PC-3 (cell line): ENCODE results near the gene ST8SIA5.

ENCODE experiments used
- EZH2 ChIP-seq: fragments of 300-600 bp; sonication (generic); IDR thresholded peaks from one replicate; pipeline ENCODE4 v1.6.1; 2017; ENCODE audit warnings: antibody characterized with exemption, mild to moderate bottlenecking, low read length; ENCODE audit not compliant: unreplicated experiment
- EZH2phosphoT487 ChIP-seq: fragments of 300-600 bp; sonication (generic); IDR thresholded peaks from 2 replicates; pipeline ENCODE4 v1.6.1; 2018; ENCODE audit warnings: mild to moderate bottlenecking, antibody characterized with exemption, low read length, borderline replicate concordance
- TF ChIP-seq, protein P1 (sequence below): fragments of 300-600 bp; sonication (generic); conservative IDR thresholded peaks from 2 replicates; pipeline ENCODE4 v1.5.1; 2017; ENCODE audit warnings: antibody characterized with exemption, low read depth, mild to moderate bottlenecking, low read length

DNA sequence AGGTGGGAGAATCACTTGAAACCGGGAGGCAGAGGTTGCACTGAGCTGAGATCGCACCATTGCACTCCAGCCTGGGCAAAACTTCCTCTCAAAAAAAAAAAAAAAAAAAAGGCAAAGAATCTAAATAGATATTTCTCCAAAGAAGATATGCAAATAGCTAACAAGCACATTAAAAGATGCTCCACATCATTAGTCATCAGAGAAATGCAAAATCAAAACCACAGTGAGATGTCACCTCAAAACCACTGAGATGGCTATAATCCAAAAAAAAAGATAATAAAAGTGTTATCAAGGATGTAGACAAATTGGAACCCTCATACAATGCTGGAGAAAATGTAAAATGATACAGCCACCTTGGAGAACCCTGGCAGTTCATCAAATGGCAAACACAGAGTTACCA lies 8.4 kb downstream of the ST8SIA5 start:
- no peak for TF ChIP-seq EZH2phosphoT487
- no peak for TF ChIP-seq EZH2
- TF ChIP-seq, protein P1, sequence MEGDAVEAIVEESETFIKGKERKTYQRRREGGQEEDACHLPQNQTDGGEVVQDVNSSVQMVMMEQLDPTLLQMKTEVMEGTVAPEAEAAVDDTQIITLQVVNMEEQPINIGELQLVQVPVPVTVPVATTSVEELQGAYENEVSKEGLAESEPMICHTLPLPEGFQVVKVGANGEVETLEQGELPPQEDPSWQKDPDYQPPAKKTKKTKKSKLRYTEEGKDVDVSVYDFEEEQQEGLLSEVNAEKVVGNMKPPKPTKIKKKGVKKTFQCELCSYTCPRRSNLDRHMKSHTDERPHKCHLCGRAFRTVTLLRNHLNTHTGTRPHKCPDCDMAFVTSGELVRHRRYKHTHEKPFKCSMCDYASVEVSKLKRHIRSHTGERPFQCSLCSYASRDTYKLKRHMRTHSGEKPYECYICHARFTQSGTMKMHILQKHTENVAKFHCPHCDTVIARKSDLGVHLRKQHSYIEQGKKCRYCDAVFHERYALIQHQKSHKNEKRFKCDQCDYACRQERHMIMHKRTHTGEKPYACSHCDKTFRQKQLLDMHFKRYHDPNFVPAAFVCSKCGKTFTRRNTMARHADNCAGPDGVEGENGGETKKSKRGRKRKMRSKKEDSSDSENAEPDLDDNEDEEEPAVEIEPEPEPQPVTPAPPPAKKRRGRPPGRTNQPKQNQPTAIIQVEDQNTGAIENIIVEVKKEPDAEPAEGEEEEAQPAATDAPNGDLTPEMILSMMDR: no peak
